GM21367 (cell line): Measurements from ENCODE around the gene MXRA7.
"Not testable (repeated sequence)": the region's sequence is repeated elsewhere in the genome, so short reads cannot be mapped to it uniquely, and the experiment has no call there.

ENCODE experiments used
- ATAC-seq: cut with Tn5 transposase; IDR thresholded peaks from one replicate; pipeline ENCODE4 v1.9.1; 2021; ENCODE audit not compliant: unreplicated experiment

Gene MXRA7

DNA sequence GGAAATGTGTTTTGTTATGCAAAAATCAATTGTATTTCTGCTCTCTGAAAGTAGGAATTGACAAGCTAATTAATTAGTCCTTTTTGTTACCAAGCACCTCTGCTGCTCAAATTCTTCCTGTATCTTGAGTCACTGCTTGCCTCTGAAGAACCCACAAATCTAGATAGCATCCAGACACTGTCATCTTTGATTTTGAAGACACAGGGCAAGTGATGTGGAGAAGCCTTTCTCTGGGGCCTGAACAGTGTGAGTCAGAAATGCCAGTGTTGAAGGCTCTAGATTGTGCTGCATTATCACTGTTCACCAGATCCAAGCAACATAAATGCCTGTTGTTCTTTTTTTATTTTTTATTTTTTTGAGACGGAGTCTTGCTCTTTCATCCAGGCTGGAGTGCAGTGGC, 56.4 kb downstream of the MXRA7 start:
- no peak for ATAC-seq

DNA sequence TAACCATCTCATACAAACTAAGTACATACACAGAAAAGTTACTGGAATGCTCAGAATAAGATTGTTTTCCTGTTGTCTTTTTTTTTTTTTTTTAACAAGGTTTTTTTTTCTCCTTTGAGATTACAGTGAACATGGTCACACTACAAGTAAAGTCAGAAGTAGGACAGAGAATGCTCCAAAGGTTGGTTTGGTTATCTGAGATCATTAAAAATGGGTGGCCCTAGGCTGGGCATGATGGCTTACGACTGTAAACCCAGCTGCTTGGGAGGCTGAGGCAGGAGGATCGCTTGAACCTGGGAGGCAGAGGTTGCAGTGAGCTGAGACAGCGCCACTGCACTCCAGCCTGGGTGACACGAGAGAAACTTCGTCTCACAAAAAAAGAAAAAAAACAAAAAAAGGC, 60.3 kb downstream of the MXRA7 start:
- ATAC-seq, result no peak

DNA sequence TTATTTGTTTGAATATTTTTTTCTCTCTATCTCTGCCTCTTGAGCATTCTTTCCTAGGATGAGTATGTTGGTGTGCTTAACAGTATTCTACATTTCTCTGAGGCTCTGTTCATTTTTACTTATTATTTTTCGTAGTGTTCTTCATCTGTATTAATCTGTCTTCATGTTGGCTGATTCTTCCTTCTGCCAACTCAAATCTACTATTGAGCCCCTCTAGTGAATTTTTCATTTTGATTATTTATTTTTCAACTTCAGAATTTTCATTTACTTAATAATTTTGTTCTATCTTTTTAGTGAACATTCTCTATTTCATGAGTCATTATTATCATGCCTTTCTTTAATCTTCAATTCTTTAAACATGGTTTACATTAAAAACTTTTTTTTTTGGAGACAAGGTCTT, 64.1 kb downstream of the MXRA7 start:
- no peak for ATAC-seq

DNA sequence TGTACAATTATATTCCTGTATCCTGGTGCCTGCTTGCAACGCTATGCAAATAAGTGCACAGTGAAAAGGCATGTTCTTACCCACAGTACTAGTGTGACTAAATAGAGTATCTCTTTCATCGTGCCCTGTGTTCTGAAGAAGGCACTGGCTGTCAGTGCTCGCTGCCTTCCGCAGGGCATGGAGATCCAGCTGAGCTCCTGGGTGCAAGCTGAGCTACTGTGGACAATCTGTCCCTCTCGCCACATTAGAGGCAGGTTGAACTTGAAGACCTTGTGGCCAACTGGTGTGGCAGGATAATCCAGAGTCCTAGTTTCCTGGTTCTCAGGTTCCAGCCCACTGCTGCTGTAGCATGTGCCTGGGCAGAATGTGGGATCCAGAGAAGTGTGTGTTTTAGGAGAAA, 65.3 kb downstream of the MXRA7 start:
- no peak for ATAC-seq

DNA sequence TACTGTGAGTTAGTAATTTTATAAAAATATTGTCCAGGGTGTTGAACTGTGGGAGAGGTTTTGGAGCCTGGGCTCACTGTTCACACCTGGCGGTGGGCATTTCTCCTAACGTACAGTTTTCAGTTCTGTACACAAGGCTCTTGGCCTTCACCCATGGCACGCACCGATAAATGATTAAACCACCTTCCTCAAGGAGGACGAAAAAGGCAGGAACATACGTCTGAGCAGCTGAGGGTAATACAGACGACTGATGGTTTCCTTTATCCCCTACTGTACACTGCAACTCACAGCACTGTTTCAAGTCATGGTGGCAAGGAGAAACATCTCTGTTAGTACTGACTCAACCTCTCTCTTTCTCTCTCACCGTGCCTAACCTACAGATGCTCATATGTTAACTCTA, 65.8 kb downstream of the MXRA7 start:
- ATAC-seq, result no peak

DNA sequence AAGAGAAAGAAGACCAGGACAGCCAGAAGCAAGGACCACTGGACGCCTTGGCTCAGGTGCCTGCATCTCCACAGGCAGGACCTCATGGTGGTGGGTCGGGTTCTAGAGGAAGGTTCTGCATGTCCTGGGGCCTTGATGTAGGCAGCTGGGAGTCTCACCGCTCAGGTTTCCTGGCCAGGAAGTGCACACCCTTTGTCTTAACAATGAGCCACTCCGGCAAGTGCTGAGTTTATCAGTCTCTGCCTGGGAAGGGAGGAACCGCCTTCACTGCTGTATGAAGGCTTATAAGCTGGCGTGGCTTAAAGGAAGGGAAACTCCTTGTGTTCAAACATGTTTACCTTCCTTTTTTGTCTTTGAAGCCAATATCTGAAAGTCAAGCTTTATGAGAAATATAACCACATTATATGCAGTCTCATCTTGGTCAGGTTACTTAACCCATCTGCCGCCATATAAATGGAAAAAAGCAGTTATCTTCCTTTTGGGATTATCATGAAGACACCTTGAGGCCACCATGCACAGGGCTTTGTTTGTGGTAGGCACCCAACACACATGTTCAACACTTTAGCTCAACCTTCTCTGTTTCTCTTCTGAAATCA, 67.1 kb downstream of the MXRA7 start, which contains the start of gene ST6GALNAC1:
Gene ST6GALNAC1 (minus strand): TSS at position 205 of the 596 bp plus-strand sequence. CDS start 119 bp downstream, at position 86.
- ATAC-seq, result no peak

DNA sequence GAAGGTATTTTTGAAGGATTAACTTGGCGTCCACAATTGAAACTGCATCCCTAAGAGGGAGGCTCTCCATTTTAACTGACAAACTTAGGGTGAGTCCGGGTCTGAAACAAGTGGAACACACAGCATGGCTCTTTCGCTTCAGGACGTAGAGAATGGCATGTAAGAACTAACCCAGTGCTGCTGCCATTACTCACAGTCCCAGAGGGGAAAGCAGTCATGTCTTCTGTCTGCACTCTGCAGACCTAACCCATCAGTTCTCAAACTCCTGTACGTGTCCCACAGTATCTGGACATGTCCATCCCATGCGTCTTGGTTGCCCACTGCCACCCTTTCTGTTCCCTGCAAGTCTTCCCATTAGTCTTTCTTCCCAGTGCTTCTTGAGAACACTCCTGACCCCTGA, 67.8 kb downstream of the MXRA7 start:
- ATAC-seq, result no peak

DNA sequence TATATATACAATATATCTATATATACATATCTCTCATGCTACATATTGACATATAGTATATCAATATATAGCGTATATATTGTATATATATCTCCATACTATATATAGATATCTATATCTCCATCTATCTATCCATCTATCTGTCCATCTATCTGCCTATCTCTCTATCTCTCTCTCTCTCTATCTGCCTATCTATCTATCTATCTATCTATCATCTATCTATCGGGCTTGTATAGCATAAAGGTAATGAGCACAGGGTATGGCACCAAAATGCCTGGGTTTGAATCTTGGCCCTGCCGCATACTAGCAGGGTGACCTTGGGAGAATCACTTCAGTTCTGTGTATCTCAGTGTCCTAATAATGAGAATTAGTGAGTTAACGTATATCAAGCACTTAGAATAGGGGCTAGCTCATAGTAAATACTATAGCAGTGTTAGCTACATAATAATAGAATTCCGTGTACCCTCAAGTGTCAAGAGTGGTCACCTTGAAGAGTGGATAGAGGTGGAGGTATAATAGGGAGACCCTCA, 68.7 kb downstream of the MXRA7 start:
- ATAC-seq, result no peak

DNA sequence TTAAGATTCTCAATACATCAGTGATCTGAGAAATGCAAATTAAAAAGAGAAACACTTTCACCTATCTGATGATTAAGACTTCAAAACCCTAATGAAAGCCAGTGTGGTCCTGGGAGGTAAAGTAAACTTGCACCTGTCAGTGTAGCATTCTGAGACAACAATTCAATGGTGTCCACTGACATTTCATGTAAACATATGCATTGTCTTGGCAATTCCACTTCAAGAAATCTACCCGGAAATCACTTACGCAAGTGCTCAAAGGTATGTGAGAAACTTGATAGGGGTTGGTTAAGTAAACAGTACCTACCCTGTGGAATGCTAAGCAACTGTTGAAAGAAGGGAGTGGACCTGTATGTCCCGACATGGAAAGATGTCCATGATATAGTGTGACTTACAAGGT, 69.3 kb downstream of the MXRA7 start:
- no peak for ATAC-seq

DNA sequence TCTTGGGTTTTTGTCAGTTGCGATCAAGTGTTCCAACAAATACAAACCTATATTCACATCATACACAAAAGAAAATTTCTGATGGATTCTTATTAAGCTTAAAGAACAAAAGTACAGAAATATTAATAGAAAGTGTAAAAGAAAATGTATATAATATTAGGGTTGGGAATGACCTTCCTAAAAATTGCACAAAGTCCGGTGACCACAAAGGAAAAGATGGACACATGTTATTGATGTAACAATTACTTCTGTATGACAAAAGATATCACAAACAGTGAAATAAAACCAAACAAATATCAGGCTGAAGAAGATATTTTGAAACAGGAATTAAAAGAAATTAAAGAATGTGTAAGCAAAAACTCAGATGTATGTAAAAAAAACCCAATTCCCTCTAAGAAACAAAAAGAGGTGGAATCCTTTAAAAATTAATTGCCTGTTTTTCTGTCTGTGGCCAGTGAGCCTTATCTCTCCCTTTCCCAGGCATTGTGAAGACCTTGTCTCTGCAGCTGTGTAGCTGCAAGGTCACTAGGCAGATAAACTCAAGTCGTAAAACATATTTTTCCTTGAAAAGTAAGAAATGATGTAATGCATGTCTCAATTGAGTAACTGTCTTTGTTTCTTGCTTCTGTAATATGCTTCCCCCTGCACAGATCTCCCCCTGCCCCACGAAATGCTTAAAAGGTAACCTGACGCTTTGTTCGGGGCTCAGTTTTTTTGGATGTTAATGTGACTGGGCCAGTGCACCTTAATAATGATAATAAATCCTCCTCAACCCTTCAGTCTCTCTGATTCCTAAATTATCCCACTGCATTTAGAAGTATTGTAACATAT, 70.0 kb downstream of the MXRA7 start:
- ATAC-seq, result no peak

DNA sequence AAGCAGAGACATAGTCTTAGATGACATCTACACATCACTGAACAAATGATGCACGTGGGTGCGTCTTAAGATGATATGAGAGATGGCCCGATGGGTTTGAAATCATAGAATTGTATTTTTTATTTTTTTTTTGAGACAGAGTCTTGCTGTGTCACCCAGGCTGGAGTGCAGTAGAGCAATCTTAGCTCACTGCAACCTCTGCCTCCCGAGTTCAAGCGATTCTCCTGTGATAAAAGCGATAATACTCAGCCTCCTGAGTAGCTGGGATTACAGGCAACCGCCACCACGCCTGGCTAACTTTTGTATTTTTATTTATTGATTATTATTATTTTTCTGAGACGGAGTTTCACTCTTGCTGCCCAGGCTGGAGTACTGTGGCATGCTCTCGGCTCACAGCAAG, 72.5 kb downstream of the MXRA7 start:
- no peak for ATAC-seq

DNA sequence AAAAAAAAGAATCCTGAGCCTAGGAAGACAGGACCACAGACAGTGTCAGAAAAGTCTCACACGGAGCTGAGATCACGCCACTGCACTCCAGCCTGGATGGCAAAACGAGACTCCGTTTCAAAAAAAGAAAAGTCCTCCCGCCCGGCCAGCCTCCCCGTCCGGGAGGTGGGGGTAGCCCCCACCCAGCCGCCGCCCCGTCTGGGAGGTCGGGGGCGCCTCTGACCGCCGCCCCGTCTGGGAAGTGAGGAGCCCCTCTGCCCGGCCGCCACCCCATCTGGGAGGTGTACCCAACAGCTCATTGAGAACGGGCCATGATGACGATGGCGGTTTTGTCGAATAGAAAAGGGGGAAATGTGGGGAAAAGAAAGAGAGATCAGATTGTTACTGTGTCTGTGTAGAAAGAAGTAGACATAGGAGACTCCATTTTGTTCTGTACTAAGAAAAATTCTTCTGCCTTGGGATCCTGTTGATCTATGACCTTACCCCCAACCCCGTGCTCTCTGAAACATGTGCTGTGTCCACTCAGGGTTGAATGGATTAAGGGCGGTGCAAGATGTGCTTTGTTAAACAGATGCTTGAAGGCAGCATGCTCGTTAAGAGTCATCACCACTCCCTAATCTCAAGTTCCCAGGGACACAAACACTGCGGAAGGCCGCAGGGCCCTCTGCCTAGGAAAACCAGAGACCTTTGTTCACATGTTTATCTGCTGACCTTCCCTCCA, 74.1 kb downstream of the MXRA7 start:
- not testable (repeated sequence) for ATAC-seq

DNA sequence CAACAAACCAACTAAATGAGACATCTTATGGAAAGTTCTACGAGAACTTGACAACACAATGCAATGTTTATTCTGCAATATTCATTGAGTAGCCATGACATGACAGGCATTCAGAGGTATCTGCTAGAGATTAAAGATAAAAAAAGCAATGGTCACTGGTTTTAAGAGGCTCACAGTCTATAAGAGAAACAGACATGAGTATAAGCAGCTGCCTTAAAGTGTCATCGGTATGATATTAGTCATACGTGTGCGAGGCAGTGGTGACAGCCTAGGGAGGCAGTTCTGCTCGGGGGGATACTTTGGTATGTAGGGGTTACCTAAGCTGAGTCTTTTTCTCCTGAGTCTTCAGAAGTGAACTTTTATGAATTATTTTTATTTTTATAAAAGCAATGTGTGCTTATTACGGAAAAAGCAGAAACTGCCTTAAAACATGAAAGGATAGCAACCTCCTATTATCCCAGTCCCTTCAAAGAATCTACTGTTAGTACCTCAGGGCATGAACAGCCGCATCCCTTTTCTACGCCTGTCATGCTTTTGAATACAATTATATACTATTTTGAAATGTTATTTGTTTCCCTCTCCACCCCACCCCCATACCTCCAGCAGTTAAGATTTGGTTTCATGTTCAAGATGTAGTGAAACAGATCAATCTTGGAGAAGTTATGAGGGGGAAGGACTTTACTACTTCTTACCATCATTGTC, 75.0 kb downstream of the MXRA7 start:
- ATAC-seq, result no peak

DNA sequence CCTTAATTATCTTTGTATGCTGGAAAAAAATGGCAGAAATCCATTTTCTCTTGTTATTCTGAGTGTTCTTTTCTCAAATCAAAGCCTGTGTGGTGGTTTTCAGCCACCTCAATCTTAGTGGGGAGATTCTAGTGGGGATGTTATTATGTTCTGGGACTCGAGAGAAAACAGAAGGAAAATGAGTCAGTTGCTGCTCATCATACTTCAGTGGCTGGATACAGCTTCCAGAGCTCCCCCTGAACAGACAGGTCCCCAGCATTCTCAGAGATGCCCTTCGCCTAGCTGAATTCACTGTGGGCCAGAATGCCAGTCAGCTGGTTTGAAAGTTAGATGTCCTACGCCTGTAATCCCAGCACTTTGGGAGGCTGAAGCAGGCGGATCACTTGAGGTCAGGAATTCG, 75.7 kb downstream of the MXRA7 start:
- ATAC-seq, result no peak

DNA sequence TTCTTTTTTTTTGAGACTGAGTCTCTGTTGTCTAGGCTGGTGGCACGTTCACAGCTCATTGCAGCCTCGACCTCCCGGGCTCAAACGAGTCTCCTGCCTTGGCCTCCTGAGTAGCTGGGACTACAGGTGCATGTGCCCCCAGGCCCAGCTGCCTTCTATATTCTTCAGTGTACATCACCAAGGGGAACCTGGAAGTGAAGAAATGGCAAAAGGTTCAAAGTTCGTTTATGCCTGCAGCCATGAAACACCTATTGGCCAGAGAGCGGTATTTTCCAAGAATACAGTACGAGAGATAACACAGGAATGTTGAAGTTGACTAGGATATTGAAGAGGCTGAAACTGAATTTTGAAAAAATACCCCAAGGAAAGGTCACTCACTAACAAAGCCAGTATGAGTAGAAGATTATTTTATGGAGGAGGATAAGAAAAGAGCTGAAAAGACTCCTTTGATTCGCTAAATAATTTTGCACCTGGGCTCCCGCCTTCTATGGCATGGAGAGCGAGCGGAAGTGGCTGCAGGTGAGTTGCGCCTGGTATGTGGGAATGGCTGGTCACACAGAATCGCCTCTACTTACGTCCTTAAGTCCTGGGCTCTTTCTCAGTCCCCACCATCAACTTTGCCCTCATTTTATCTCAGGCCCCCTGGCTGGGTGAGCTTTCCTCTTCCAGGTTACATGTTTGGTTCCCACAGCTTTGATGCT, 77.0 kb downstream of the MXRA7 start:
- no peak for ATAC-seq

DNA sequence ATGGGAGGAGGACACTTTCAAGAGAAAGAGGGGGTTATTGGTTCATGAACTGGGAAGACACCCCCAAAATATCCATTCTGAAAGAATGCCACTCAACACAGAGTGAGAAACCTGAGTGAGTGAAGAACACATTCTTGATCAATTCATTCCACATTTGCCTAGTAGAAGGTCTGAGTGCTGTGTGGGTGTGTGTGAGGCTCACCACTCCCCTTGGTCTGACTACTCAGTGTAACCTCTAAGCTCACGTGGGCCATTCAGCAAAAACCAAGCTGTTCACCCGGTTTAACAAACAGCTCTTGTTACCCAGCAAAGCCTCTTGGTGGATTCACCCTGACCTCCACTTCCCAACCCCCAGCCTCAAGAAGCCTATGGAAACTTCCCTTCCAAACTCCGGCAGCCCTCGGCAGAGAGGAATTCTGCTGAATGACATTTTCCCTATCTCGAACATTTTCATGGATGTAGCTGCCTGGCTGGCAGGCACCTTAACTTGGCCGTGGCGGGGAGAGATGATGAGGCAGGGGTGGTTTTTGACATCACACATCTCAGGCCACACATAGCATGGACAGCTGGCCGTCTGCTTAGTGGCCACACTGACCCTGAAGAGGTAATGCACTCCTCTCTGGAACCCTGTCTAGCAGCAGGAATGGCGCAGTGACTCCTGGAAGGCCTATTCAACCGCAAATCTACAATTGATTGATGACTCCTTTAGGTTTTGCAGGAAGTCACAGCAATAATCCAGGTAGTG, 78.8 kb downstream of the MXRA7 start:
- ATAC-seq, result no peak

DNA sequence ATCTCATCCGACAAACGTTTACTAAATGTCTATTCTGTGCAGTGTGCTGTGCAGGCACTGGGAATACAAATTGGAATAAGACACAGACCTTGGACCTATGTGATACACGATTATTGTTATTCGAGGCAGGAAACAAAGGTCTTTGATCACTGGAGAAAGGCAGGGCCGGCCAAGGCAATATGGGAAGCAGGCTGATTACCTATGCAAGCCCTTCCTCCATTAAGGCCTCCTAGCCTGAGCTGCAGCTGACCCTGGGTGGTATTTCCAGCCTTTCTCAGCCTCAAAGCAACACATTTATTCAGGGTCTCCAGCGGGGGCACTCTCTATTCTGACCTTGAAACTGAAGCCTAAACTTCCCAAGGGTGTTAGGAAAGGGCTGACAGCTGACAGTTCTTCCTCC, 80.6 kb downstream of the MXRA7 start:
- no peak for ATAC-seq
